ENCODE results near the gene RREB1. TPM values are rescaled to one million over a fixed set of nuclear protein-coding genes. Genes with fewer than 3 reads are reported as not detected.

Gene RREB1
- total RNA-seq, 1 experiment from 2014 or later, result 35.8 TPM

GRCh38 chr6:7071405-7071804 lies 36.4 kb upstream of the RREB1 start:
- no peak overlapping the region for H4K91ac ChIP-seq (ENCODE audit: insufficient read length, low read depth, low read length)
- no peak overlapping the region for H3K23ac ChIP-seq (ENCODE audit: insufficient read length, low read depth, low read length)
- no peaks in the 10 kb centered on the region for H3K9me3 ChIP-seq (ENCODE audit: control insufficient read depth, low read depth, low read length)
- no peak overlapping the region for H2BK15ac ChIP-seq (ENCODE audit: low read depth, low read length)
- Mint-ChIP-seq H3K36me3 (ENCODE audit: insufficient read depth in 1 of 3, low read depth in 3 of 3) (no peaks in the 10 kb centered on the region), H3K4me1 (no peaks in the 10 kb centered on the region), H3K9me3 (no peaks in the 10 kb centered on the region), H3K27me3 (ENCODE audit: low read depth) (no peaks in the 10 kb centered on the region), H3K27ac (no peak overlapping the region), H3K4me3 (no peak overlapping the region)
- H4K20me1 ChIP-seq (ENCODE audit: control insufficient read depth, insufficient read depth, insufficient read length), result no peaks in the 10 kb centered on the region
- no peaks in the 10 kb centered on the region for H3K79me2 ChIP-seq (ENCODE audit: insufficient read depth, low read length)
- H3K4me2 ChIP-seq (ENCODE audit: insufficient read depth, insufficient read length, low read length), result no peak overlapping the region
- no peak overlapping the region for H2AK5ac ChIP-seq (ENCODE audit: insufficient read length, low read length)
- no peak overlapping the region for H2BK120ac ChIP-seq (ENCODE audit: low read depth, low read length, poor library complexity, severe bottlenecking)
- no peaks in the 10 kb centered on the region for H3K27me3 ChIP-seq (ENCODE audit: insufficient read depth, low read length)
- TF ChIP-seq CTCF (conservative IDR thresholded peaks at IDR 0.05), result no peak
- no peak overlapping the region for H3K18ac ChIP-seq (ENCODE audit: insufficient read length, low read depth, low read length)
- no peak overlapping the region for H2BK20ac ChIP-seq (ENCODE audit: low read depth, low read length, poor library complexity, severe bottlenecking)
- H3T11ph ChIP-seq (ENCODE audit: low read length), result no peak overlapping the region
- no peak overlapping the region for H3K9ac ChIP-seq (ENCODE audit: extremely low read depth, insufficient read length, low read length)
- no peak overlapping the region for H2AFZ ChIP-seq (ENCODE audit: low read length)
- H2BK5ac ChIP-seq (ENCODE audit: insufficient read length, low read length), result no peak overlapping the region
- H3K4ac ChIP-seq (ENCODE audit: low read depth, low read length), result no peak overlapping the region
- H3K27ac ChIP-seq (ENCODE audit: insufficient read length, low read depth, low read length), result no peak overlapping the region
- no peaks in the 10 kb centered on the region for H3K23me2 ChIP-seq (ENCODE audit: insufficient read length, low read depth, low read length, poor library complexity, severe bottlenecking)
- DNase-seq, result no peak
- H2BK12ac ChIP-seq (ENCODE audit: insufficient read length, low read depth, low read length), result no peak overlapping the region
- no peaks in the 10 kb centered on the region for H3K4me1 ChIP-seq (ENCODE audit: insufficient read depth, low read length)
- H3K56ac ChIP-seq (ENCODE audit: insufficient read length, low read depth, low read length), result no peak overlapping the region
- no peak overlapping the region for H4K8ac ChIP-seq (replicated peaks; ENCODE audit: insufficient read length, low read depth, low read length)
- no peak overlapping the region for H4K5ac ChIP-seq (ENCODE audit: insufficient read length, low read depth, low read length)
- H3K14ac ChIP-seq (ENCODE audit: insufficient read depth, low read length), result no peak overlapping the region
- WGBS (ENCODE audit: extremely low coverage, insufficient read length, low lambda C conversion rate), result no CpG with 5 or more reads among the region's 2 CpGs
- no peaks in the 10 kb centered on the region for H3K79me1 ChIP-seq (ENCODE audit: insufficient read depth, low read depth, low read length, poor library complexity, severe bottlenecking)

Measured in H9 (cell line).